Activated gamma-delta T cell treated with anti-CD3 and anti-CD28 coated beads, Interleukin-2, amount 50 U/mL, for 16 hours (primary cell): Measurements from ENCODE around the gene NF1.
A peak's percentile ranks its signal among the peaks of the same experiment; 100 is the strongest.

ENCODE experiments used
- DNase-seq: peaks from one replicate; pipeline ENCODE4 v3.0.0-alpha.2; 2020; ENCODE audit warnings: low read depth

Gene NF1

DNA sequence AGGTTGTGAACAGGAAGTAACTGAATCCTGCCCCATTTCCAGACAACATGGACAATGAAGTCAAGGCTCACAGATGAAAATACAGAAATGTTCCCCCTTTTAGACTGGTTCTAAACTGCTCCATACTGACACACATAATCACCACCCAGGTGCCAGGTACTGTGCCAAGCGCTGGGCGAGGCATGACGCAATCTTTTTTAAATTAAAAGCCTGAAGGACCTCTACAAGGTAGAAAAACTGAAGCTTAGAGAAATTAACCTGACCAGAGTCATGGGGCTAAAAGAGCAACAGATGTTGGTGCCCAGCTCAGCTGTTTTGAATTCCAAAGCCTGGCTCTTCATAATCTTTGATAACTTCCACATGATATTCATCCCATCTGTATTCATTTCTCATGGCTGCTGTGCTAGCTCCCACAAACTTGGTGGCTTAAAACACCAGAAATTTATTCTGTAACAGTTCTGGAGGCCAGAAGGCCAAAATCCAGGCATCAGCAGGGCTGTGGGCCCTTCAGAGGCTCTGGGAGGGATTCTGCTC is 291.8 kb downstream of the NF1 start:
- DNase-seq, result no peak

DNA sequence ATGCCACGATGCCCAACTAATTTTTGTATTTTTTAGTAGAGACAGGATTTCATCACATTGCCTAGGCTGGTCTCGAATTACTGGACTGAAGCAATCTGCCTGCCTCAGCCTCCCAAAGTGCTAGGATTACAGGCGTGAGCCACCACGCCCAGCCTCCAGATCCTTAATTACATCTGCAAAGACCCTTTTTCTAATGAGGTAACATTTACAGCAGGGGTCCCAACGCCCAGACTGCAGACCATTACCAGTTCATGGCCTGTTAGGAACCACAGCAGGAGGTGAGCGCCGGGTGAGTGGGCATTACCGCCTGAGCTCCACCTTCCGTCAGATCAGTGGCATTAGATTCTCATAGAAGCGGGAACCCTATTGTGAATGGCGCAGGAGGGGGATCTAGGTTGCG is 292.7 kb downstream of the NF1 start:
- DNase-seq, result no peak

DNA sequence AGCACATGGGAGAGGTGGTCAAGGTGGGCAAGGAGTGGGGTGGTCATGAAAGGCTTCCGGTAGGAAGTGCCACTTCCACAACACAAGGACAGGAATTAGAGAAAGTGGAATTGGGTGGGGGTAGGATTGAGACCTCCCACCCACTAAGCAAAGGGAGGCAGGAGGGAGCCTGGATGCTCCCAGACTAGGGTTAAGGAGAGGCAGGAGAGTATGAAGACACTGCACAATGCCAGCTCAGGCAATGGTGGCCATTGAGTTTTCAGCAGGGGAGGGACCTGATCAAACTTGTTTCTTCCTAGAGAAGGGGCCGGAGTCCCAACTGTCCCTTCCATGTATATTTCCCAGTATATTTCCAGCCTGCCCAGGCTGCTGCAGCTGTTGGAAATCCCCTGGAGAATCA is 293.6 kb downstream of the NF1 start:
- DNase-seq, result no peak

DNA sequence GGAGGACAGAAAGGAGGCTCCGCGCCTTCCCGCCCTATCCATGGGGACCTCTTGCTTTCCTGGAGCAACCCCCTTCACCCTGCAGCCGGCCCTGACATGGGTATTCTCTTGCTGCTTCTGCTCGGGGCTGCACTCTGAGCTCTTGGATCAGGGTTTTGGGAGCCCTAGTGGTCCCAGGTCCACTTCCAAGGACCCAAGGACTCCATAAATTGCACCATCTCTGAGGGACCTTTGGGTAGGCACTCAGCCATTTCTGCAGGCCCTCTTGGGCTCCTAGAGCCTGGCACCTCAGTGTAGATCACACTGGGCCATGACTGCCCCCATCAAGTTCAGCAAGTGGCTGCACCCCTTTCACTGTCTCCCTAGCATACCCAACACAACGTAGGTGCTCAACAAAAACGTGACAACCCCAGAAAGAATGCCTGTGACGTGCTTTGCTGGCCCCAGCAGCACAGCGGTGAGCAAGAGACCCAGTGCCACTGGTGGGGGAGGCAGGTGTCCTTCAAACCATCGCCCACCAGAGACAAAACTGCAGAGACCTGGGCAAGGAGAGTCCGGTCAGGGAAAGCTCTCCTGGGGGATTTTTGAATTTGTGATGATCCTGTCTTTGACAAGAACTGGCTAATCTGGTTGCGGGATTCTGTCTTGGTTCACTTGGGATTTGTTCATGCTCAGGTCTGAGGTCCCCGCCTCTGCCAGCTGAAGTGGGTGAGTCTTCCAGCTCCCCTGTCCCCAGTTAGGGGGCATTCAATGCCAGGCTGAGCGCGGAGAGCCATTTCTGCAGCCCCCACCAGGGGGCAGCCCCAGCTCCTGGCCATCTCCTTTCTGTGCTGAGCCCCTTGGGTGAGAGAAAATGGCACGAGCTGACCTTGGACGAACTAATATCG is 294.2 kb downstream of the NF1 start:
- peak; percentile 34 for DNase-seq

DNA sequence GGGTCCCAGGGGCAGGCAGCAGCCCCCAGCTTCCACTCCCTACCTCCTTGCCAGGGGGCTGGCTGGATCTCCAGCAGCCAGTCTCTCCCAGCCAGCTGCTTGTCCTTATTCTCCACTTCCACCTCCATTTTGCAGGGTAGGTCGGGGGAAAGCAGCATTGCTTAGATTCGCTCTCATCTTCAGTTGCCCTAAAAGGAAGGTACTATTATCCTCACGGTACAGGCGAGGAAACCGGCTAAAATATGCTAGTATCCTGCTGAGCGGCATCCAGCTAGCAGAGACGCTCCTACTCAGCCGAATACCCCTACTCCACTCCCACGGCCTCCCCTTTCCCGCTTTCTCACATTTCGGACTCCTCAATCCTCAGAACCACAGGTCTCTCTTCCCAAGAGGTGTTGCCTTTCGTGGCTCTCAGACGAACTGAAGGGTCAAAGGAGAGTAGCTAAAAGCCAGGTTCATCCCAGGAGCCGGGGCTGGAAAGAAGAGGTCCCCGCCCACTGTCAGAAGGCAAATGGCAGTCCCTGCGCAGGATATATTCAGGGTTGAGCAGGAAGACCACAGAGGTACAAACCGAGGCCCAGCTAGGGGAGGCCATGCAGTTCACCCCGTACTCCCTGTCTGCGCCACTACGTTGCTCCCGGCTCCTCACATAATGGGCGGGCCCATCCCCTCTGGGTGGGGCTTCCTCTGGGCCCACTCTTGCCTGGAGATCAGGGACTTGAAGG is 295.0 kb downstream of the NF1 start:
- DNase-seq, result no peak

DNA sequence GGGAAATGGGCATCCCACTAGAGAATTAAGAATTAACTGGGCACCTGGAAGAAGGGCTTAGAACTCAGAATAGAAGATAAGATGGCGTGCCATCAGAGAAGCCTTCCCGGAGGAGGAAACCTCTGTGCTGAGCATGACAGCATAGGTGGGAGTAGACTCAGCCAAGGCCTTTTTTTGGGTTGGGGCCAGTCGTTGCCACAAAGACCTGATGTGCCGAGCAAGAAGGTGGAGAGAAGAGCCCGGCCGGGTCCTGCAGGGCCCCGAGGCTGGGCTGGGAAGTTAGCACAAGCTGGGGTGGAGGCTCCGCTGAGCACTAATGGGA is 295.6 kb downstream of the NF1 start:
- no peak for DNase-seq

DNA sequence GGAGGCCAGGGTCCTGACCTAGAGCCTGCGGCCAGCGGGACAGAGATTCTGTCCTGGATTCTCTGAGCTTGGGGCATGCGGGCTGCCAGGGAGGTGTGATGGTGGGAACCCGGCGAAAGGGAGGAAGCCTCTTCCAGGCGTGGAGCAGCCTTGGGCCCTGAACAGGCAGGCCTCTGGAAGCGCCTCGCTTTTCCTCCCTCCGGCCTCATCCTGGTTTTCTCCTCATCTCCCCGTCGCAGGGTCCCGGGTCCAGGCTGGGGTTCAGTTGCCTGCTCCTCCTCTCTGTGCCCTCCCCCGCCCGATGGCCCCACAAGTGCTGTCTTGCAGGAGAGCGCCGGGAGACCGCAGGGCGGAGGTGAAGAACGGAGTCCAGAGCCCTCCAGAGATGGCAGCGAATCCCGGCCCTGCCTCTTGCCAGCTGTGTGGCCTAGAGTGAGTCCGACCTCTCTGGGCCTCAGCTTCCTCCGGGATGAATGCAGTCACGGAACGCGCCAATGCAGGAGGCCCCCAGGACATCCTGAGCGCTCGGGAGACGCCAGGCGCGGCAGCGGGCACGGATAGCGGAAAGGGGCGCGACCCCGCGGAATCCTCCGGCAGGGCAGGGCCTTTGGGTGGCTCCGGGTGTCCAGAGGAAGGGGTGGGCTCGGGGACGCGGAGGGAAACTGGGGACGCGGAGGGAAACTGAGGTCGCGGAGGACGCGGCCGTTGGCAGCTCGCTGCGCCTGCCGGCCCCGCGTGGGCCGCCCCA is 296.1 kb downstream of the NF1 start:
- DNase-seq, result no peak

DNA sequence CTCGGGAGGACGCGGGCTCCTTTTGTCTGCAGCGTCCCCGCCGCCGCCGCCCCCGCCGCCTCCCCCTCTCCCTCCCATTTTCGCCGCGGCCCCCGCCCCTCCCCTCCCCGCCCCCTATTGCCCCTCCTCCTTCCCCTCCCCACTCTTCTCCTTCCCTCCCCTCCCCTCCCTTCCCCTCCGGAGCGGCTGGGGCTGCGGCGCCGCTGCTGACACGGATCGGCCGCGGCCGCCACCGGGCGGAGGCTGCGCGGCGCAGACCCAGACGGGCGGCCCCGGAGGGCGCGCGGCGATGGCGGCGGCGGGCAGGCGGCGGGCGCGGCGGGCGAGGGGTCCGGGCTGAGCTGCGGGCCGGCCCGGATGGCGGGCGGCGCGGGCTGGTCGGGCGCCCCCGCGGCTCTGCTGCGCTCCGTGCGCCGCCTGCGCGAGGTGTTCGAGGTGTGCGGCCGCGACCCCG is 296.7 kb downstream of the NF1 start, which contains the start of gene RAB11FIP4:
Gene RAB11FIP4 (plus strand): TSS at position 180 of the 454 bp plus-strand sequence. CDS start 178 bp downstream, at position 358.
- no peak for DNase-seq

DNA sequence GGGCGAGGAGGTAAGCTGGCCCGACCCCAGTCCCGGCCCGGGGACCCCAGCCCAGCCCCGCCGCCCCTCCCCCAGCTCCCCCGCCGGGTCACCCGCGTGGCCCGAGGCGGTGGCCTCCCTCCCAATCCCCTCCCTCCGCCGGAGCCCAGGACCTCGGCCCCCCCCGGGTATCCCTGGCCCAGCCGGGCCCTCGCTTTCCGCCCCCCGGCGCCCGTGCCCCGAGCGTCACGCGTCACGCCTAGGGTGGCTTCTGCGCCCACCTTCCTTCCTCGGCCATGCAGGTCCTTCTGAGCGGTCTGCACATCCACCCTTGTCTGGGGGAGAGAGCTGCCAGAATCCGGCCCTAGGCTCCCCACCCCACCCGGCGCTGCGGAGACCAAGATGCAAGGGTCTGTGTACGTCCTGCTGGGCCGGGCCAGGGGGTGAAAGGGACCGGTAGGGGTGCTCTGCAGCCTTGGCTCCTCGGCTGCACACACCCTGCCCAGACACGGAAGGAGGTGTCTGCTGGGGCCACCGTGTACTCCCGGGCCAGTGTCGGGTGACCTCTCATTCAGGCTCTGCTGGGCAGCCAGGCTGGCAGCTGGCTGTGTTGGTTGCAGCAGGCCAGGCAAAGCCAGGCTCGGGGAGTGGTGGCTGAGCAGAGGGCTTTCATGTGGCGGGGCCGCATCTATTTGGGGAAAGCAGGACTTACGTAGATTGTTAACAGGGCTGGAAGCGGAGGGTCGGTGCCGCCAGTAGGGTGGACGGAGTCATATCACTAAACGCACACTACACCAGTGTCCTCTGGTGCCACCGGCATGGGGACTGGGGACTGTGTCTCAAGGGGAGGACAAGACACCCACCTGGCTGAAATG is 297.5 kb downstream of the NF1 start:
- DNase-seq, result no peak

DNA sequence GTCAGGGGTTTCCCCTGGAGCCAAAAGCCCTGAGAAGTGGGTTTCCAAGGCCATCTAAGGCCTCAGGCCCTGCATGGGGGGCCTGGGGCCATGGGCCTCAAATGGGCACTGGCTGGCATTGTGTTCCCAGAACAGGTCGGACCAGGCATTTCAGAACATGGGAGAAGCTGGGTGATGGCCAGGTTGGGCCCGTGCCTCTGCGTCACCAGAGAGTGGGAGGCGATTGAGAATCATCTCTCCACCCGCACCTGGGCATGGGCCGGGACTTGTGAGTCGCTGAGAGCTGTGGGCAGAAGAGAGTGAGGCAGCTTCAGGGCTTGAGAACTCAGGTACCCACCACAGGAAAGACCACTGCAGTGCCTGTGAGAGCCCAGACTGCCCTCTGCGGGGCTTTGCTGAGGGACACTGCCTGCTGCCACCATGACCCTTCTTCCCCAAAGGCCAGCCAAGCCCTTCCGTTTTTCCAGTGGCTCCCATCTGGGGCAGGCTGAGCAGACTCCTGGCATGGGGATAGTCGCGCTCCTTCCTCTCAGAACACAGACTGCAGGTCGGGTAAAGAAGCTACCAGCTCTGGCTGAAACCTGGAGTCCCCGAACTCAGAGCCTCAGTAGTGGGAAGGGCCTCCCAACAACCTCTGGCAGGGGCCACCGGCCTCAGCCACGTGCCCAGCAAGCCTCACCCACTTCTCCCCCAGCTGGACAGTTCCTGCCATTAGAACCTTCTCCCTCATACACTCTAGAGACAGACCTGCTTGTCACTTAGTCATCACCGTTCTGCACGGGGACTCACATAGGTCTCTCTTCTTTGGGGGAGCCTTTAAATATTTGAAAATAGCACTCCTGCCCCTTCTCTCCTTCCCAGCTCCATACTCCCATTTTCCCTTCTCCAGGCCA is 298.3 kb downstream of the NF1 start:
- no peak for DNase-seq

DNA sequence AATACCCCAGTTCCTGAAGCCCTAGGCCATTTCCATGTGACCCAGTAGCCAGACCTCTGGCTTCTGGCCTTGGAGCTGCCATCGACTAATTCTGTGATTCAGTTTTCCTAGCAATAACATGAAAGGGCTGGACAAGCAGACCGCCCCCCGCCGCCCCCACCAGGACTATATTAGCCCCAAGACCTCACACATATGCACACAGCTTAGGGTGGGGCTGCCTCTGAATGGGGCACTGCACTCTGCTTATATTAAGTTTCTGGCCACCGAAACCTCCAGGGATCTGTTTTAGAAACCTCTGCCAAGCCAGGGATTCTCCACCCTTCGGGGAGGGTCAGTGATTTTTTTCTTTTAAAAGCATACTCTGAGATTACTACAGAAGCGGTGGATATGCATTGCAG is 299.0 kb downstream of the NF1 start:
- DNase-seq, result no peak

DNA sequence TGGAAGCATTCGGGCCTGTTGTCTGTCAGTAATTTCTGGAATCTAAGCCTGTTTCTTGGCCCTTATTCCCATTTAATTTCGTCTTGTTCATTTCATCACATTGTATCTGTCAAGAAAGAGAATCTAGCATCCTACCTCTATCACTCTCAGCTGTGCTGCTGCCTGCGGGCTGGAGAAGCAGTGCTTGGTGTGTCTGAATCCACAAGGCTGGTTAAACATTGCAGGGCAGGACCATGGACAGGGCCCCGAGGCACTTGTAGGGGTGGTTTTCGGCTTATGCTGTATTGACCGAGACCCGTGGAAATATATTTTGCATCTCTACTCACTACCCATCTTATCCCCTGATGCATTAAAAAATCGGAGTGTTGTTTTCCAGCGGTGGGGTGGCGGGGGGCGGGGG is 299.8 kb downstream of the NF1 start:
- no peak for DNase-seq

DNA sequence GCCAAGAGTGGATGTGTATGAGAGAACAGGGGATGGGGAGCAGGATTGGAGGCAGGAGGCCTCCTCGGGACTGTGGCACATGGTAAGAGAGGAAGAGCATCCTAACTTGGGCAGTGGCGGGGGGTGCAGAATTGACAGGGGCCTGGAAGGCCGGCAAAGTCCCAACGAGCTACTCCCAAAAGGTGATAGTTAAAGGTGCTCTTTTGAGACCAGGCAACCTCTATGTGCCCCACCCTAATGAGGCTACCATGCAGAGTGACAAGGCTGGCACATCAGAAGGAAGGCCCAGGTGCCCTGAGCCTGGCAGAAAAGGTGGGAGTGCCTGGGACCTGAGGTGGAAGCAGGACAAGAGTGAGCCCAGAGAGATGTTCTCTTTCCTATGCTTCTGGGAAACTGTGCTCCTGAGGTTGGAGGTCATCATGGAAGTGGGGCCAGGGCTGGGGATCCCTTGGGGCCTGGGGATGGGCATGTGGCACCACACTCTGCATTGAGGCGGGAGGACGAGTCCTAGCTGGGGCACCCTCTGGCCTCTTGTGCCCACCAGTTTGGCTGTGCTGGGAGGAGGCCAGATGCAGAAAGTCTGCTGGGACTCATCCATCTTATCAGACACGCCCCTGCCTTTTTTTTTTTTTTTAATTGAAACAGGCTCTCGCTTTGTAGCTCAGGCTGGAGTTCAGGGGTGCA is 302.6 kb downstream of the NF1 start:
- DNase-seq, result no peak

DNA sequence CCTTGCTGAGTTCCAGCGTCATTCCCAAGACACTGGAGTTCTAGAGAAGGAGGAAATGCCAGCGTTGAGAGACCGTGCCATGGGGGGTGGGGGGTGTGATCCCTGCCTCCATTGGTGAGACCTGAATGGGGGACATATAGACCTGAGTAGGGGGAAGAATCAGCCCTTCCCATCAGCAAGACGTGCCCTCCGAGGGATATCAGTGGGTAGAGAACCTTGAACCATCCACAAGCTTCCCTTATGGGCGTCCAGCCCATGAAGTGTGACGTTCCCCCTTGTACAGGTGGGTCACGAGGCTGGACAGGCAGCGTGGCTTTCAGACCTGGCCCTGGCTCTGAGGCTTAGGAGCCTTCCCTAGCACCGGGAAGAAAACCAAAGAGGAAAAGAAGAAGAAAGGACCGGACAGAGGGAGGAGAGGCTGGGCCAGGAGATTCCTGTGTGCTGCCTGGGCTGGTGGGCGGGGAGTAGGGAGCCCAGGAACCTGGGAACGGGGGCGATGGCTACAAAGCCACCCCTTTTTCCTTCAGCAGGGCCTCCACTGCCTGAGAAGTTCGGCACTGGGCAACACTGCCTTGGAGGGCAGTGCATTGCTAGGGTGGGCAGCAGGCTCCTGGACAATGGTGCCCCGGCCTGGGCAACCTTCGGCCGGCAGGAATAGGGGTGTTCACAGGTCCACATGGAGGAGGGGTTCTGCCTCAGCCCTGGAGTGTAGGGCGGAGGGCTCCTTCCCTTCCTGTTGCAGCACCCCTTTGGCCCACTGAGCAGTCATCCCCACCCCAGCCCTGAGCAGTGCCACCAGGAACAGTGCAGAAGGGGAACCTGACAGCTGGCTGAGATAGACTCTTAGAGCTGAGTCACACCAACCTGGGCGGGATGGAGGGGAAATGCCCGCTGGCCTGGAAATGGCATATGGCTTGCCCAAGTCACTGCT is 303.9 kb downstream of the NF1 start:
- no peak for DNase-seq

DNA sequence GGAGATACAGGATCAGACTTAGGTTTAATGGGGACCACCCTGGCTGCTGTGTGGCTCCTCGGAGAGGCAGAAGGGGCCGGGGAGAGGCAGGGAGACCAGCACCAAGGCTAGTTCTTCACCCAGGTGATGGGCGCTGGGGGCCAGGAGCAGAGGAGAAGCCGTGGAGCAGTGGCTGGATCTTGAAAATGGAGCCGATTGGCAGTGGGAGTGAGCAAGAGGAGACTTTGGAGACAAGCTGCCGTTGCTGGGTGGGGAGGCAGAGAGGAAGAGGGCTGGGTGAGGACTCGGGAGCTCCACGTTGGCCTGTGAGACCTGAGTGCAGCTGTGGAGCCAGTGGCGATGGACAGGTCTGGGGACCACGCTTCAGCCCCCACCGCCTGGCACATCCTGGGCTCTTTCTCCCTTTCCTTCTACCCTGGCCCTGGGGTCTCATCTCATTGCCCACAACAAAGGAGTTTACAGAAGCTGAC is 305.7 kb downstream of the NF1 start:
- no peak for DNase-seq

DNA sequence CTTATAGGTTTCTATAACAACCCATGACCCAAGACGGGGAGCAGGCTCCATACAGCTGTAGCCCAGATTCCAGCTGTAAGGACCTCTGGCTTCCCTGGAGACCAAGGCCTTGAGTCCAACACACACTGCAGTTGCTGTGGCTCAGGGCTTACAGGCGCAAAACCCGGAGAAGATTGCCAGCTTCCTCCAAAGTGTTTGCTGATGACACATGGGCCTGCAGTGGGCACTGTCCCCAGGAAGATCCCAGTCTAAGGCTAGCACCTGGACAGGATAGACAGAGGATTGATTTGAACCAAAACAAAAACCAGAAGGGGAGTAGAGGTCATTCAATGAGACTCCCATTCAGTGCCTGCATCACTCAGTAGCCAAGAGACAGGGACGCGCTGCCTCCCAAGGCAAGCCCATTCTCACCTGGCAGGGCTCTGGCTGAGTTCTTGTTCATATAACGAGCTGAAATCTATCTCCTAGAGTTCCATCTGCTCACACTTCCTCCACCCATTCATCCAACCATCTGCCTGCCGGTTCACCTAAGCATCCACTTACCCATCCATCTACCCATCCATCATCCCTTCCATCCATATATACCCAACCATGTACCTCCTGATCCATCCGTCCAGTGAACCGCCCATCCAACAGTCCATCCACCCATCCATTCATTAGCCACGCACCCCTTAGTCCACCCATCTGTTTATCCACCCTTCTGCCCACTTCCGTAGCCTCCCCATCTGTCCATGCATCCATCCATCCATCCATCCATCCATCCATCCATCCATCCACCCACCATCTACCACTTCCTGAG is 306.9 kb downstream of the NF1 start:
- no peak for DNase-seq

DNA sequence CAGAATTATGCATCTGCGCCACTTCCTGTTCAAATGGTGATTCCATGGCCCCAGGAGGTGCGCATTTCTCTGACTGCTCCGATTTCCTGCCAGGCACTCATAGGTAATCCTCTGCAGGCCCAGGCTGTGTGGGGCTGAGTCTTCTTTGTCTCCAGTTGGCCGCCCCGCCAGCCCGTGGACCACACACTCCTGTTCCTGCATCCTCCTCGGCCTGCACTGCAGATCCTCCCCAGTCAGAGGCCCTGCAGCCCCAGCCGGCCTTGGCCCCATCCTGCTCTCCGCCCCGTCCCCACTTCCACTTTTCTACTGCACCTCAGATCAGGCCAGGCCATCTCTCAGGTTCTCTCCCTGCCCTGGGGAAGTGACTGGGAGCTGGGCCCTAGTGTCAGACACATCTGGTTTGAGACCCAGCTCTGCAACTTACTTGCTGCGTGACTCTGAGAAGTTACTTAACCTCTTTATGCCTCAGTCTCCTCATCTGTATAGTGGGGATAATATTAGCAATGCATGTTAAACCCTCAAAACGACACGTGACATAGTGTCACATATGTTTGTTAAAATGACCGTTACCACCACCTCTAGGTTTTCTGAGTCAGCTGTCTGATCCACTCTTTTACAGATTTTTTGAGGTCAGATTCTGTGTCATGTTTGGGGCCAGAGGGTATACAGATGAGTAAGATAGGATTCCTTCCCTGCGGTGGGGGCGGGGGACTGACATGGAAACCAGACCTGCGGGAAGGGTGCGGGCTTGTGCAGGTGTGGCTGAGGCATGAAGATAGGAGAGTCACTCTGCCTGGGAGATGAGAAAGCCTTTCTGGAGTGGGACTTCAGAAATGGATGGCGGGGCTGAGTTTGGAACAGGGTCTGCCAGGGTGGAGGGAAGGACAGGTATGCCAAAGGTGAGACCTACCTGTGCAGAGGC is 309.5 kb downstream of the NF1 start:
- no peak for DNase-seq
